ENCODE measurements around the gene NLE1.
"Not testable (repeated sequence)": the region's sequence is repeated elsewhere in the genome, so short reads cannot be mapped to it uniquely, and the experiment has no call there.

Gene NLE1

GRCh38 chr17:35161281-35161761 is 19.2 kb upstream of the NLE1 start:
- no peak for DNase-seq (ENCODE audit: low read depth)

GRCh38 chr17:35160354-35161201 is 18.5 kb upstream of the NLE1 start:
- DNase-seq (ENCODE audit: low read depth), result no peak

GRCh38 chr17:35159940-35160339 is 17.8 kb upstream of the NLE1 start:
- DNase-seq (ENCODE audit: low read depth), result no peak

- DNase-seq (ENCODE audit: low read depth), result no peak
Observed at GRCh38 chr17:35155246-35155645, 13.1 kb upstream of the NLE1 start.

GRCh38 chr17:35154196-35155165 is 12.4 kb upstream of the NLE1 start:
- no peak for DNase-seq (ENCODE audit: low read depth)

- no peak for DNase-seq (ENCODE audit: low read depth)
Observed at GRCh38 chr17:35152421-35153140, 10.5 kb upstream of the NLE1 start.

- not testable (repeated sequence) for DNase-seq (ENCODE audit: low read depth)
Observed at GRCh38 chr17:35151080-35151479, 9.0 kb upstream of the NLE1 start.

- DNase-seq (ENCODE audit: low read depth), result no peak
Observed at GRCh38 chr17:35149941-35150340, 7.8 kb upstream of the NLE1 start.

GRCh38 chr17:35148144-35148543 is 6.0 kb upstream of the NLE1 start:
- no peak for DNase-seq (ENCODE audit: low read depth)

- no peak for DNase-seq (ENCODE audit: low read depth)
Observed at GRCh38 chr17:35147375-35147905, 5.3 kb upstream of the NLE1 start, which contains the start of gene UNC45B. Gene UNC45B, plus strand, starts transcription at chr17:35147817. Its CDS starts 447 bp downstream, at chr17:35148264.

- DNase-seq (ENCODE audit: low read depth), result no peak
Observed at GRCh38 chr17:35146214-35146833, 4.2 kb upstream of the NLE1 start.

GRCh38 chr17:35144840-35145239 is 2.7 kb upstream of the NLE1 start:
- DNase-seq (ENCODE audit: low read depth), result no peak

- no peak for DNase-seq (ENCODE audit: low read depth)
Observed at GRCh38 chr17:35142467-35142796, 329 bp upstream of the NLE1 start.

GRCh38 chr17:35138218-35138617 is 3.9 kb downstream of the NLE1 start:
- DNase-seq (ENCODE audit: low read depth), result no peak

GRCh38 chr17:35135322-35135721 is 6.8 kb downstream of the NLE1 start:
- DNase-seq (ENCODE audit: low read depth), result no peak

- DNase-seq (ENCODE audit: low read depth), result no peak
Observed at GRCh38 chr17:35132816-35133550, 9.1 kb downstream of the NLE1 start.

GRCh38 chr17:35132099-35132498 is 10.0 kb downstream of the NLE1 start:
- no peak for DNase-seq (ENCODE audit: low read depth)

- no peak for DNase-seq (ENCODE audit: low read depth)
Observed at GRCh38 chr17:35130392-35130791, 11.7 kb downstream of the NLE1 start.

- no peak for DNase-seq (ENCODE audit: low read depth)
Observed at GRCh38 chr17:35129973-35130351, 12.1 kb downstream of the NLE1 start.

GRCh38 chr17:35129154-35129972 is 12.7 kb downstream of the NLE1 start:
- DNase-seq (ENCODE audit: low read depth), result no peak

Measured in HS-5 (cell line).